GM12891 (cell line): ENCODE data around the gene SLK.

ENCODE experiments used
- PAX5 ChIP-seq: IDR thresholded peaks from 2 replicates; pipeline ENCODE4 v1.6.1; 2011; ENCODE audit warnings: low read length, moderate library complexity, mild to moderate bottlenecking; ENCODE audit not compliant: insufficient read depth, severe bottlenecking
- POLR2A ChIP-seq: IDR thresholded peaks from 2 replicates; pipeline ENCODE4 v1.6.1; 2011; ENCODE audit warnings: low read depth, low read length, control low read depth
- POLR2AphosphoS5 ChIP-seq: IDR thresholded peaks from 2 replicates; pipeline ENCODE4 v1.6.1; 2011; ENCODE audit warnings: low read depth, low read length, control low read depth
- POU2F2 ChIP-seq: IDR thresholded peaks from 2 replicates; pipeline ENCODE4 v1.6.1; 2011; ENCODE audit warnings: low read depth, mild to moderate bottlenecking, control low read depth, low read length, moderate library complexity
- TAF1 ChIP-seq: IDR thresholded peaks from 2 replicates; pipeline ENCODE4 v1.6.1; 2011; ENCODE audit warnings: low read depth, low read length, control low read depth

DNA sequence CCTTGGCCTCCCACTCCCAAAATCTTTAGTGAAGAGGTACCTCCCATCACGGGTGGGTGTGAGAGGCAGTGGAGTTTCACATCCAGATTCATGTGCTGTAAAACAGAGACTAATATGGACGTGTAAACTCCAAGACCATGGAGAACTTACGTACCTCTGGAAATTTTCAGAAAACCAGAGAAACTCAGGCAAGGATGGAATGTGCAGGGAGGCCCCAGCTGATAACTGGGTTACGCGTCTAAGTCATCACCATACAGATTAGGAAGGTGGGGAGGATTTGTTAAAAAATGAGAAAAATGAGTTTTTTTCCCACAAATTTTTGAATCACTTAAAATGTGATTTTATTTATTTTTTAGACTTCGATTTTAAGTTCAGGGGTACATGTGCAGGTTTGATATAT, 32.6 kb upstream of the SLK start:
- TF ChIP-seq POLR2A (no peak), POLR2AphosphoS5 (no peak), TAF1 (no peak), POU2F2 (no peak), PAX5 (no peak)
